ENCODE results near the gene CLDN11.

Gene CLDN11
- total RNA-seq, result 0 to 0.27 (median 0.04) reads per million in 4 donors

DNA sequence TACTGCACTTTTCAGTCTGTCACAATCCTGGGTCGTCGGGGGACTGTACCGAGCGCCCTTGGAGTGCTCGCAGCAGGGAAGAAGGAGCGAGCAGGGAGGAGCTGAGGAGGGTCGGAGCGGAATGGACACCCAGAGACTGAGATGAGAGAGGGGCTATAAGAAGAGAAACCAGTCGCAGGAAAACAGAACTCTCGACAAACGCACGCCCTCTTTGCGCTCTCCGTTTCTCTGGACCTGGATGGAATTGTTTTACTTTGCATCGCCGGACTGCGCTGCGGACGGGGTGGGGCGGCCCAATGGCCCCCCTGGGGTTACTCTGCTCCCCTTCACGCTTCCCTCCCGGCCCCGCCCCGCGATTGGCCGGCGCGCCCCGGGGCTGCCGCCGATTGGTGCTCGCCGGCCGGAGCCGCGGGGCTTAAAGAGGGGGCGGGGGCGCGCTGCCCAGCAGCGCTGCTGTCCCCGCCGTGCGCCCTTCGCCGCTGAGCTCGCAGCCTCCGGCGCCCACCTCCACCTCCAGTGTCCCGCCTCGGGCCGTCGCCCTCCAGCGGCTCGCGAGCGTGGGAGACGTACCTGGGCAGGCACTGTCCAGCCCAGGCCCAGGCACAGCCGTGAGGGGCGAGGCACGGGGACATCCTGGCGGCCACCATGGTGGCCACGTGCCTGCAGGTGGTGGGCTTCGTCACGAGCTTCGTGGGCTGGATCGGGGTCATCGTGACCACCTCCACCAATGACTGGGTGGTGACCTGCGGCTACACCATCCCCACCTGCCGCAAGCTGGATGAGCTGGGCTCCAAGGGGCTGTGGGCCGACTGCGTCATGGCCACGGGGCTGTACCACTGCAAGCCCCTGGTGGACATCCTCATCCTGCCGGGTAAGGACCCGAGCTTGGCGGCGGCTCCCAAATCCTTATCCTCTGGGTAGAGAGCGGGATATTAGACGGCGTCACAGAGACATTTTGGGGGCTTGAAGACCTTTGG lies at the start of gene CLDN11:
Gene CLDN11, plus strand, starts transcription at position 447 of the 977 bp plus-strand sequence. Its CDS starts 199 bp downstream, at position 646.
- DNase-seq, result no peak

DNA sequence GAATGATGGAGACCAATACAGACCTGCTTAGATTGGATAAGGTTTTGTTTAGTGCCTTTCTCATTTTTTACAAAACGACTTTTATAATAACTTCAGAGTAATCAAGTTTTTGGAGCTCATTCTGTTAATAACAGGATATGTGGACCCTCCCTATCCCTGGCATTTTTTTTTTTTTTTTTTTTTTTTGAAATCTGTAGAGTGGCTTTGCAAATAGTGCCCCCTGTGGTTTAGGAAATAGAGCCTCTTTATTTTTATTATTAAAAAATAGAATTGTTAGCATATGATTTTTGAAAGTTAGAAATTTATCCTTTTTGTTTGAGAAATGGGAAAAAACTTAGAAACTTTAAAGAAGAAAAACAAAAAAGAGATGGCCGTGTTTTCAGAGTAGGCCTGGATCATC lies 49.7 kb upstream of the CLDN11 start:
- no peak for DNase-seq

DNA sequence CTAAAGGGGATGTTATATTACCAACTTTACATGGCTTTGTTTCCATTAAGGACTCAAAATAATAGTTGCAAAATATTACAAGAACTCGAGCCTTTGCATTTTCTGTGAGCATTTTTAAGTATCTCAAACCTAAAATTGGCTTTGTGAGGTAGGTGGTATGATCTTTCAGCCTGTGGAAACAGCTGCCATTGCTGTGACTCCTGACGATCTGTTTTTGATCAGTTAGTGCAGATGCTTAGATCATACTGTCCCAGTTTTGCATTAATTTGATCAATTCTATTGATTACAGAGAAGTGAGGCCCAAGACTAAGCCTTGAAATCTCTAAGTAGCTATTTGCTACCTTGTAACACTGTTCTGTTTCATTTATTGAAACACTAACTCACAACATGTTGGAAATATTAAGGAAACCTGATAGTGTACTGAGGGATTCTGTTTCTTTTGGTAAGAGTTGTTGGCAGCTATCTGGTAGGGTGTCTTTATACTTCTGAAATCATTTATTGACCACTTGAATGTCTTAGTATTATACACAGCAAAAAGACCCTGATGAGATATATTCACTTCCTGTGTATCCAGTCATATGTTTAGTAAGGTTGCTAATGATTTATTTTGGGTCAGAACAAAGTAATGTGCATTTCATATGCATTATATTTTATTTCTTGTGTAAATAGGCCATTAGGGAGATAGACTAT lies 46.3 kb upstream of the CLDN11 start:
- DNase-seq, result no peak

DNA sequence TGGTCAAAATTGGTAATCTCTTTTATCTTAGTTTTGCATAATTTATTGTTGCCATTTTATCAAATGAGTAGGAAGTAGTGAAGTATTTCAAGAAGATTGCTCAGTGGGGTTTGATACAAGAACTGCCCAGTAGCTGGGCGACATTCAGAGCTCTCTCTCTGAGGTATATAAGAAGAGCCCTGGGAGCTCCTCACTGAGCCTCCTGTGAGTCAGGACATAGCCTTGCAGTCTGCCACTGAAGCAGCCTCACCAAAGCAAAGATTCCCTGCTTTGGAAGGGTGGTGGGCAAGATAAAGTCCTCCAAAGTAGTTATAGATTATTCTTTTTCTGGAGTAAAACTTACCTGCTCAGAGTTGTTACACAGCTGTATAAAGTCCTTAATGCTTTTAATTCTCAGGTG lies 35.1 kb upstream of the CLDN11 start:
- DNase-seq, result no peak

DNA sequence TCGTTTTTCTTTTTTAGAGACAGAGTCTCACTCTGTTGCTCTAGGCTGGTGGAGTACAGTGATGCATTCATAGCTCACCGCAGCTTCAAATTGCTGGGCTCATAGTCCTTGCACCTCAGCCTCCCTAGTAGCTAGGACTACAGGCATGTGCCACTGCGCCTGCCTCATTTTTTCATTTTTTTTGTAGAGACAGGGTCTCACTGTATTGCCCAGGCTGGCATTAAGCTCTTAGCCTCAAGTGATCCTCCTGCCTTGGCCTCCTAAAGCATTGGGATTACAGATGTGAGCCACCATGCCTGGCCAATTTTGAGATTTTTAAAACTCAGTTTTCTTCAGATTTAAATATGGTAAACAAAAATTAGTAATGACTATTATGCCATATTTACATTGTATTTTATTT lies 32.2 kb upstream of the CLDN11 start:
- no peak for DNase-seq

DNA sequence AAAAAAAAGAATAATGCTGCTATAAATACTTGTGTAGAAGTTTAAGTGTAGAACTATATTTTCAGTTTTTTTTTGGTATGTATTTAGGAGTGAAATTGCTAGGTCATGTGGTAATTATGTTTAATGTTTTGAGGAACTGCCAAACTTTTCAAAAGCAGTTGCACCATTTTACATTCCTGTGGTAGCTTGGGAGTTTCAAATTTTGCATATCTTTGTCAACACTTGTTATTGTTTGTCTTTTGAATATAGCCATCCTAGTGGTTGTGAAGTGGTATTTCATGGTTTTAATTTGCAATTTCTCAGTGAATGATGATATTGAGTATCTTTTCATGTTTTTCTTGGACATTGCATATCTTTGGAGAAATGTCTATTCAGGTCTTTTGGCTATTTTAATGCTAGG lies 30.7 kb upstream of the CLDN11 start:
- no peak for DNase-seq

DNA sequence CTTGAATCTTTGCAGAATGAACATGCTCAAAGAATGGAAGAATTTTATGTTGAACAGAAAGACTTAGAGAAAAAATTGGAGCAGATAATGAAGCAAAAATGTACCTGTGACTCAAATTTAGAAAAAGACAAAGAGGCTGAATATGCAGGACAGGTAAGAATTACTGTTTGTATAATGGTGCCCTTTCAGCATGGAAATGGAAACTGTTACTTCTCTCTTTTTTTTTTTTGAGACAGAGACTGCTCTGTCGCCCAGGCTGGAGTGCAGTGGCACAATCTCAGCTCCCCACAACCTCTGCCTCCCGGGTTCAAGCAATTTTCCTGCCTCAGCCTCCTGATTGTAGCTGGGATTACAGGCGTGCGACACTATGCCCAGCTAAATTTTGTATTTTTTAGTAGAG lies 27.6 kb upstream of the CLDN11 start:
- no peak for DNase-seq

DNA sequence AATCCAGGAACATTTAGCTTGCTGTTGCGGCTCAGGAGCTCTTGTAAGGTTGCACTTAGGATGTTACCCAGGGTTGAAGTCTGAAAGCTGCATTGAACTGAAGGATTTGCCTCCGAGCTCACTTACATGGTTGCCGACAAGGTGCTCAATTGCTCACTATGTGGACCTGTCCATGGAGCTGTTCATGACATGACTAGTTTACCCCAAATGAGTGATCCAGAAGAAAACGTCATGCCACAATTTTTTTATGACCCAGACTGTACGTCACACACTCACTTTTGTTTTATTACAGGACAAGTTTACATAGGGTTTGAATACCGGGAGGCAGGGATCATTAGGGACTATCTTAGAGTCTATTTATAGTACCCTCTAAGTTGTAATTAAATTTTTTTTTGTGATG lies 21.0 kb upstream of the CLDN11 start:
- DNase-seq, result no peak

DNA sequence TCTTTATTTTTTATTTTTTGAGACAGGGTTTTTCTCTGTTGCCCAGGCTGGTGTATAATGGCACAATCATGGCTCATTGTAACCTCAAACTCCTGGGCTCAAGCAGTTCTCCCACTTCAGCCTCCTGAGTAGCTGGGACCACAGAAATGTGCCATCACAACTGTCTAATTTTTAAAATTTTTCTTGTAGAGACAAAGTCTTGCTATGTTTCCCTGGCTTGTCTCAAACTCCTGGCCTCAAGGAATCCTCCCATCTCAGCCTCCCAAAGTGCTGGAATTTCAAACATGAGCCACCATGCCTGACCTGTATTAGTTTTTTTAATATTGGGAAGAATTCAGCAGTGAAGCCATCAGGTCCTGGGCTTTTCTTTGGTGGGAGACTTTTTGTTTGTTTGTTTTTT lies 13.6 kb upstream of the CLDN11 start:
- DNase-seq, result no peak

DNA sequence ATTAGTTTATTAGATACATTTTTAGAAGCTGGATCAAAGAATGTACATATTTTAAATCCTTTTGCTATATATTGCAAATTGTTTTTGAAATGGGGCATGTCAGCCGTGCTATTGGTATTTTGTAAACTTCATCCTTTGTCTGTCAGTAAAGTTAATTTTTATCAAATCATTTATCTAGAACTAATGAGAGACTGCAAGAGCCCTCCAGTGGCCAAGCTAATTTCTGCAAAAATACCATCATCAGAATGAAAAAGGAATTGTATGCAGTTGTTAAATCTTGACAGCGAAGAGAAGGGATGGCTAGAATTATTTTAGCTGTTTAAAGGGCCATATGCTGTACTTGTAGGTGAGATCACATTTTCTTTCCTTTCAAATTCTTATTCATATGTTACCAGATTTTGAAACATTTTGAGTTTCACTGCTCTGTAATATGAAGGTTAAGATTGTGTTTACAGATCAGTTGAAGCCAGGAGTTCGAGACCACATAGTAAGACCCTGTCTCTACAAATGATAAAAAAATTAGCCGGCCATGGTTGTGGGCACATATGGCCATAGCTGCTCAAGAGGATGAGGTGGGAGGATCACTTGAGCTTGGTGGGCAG lies 8.1 kb upstream of the CLDN11 start:
- no peak for DNase-seq

DNA sequence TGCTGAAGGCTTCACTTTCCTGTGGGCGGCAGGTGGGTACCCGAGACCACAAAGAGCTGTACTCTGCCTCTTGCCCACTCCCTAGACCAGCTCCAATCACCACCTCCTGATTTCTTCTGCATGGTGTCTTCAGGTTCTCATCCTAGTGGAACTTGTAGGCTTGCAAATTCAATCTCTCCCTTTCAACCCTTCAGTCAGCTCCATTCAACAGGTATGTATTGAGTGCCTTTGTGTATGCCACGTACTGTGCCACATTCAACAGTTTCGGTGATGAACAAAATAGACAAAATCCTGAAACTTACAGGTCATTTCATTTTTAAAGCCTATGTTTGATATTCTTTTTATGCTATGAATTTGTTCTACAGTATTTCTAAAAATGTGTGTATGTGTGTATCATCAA lies 5.4 kb upstream of the CLDN11 start:
- no peak for DNase-seq

DNA sequence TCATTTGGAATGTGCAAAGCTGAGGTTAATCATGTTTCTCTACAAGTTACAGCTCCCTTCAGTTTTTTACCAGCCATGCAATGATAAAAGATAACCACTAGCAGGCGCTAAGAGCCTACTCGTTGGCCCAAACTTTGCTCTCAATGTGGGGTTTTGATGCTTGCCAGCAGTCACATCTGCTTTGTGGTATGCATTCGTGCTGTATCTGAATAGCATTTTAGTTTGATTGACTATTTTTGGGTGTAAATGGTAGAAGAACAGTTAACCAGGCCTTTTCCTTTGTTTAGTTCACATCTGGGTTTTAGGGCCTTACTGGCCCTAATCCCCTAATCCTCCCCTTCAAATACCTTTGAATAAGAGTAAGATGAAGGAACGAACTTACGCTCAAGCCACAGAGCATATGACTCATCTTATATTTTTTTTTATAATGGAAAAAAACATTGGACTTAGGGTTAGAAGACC lies 4.4 kb upstream of the CLDN11 start:
- DNase-seq, result peak in 3 of 5 donors; percentile 9 to 38 (median 18)

DNA sequence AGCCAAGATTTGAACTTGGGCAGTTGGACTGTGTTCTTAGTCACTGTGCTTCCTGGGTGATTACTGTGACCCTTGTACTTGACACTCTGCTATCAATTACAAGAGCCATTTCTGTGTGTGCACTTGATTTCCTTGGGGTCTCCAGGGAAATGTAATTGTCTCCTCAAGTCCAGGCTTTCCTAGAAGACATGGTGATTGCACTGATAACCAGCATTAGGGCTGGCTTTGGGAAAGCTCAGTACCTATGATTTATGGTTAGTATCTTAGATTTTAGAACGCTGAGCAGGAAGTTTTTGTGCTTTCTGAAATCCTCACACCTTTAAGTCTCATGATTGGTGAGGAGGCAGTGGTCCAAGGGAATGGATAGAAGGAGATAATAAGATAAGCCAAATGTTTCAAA lies 1.6 kb upstream of the CLDN11 start:
- no peak for DNase-seq

DNA sequence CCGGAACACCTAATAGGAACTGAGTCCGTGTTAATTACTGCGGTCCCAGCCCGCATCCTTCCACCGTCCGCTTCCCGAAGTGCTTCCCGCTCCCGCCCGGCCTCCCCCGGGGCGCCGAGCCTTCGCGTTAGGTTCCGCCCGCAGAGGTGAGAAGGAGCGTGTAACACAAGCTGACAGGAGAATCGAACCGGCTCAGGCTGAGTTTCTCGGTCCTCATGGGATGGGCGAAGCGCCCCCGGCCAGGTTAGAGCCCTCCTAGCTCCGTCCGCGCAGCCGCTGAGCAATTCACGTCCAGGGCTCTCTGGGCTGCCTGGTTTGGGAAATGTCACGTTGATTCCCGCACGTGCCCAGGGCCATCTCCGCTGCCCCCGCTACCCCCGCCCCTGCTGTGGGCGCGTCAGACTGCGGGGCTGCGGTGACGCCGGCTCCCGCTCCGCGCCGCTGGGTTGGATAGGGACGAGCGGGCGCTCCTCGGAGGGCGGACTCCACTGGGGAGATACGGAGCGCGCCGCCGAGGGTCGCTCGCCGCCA lies 954 bp downstream of the CLDN11 start:
- DNase-seq, result no peak

DNA sequence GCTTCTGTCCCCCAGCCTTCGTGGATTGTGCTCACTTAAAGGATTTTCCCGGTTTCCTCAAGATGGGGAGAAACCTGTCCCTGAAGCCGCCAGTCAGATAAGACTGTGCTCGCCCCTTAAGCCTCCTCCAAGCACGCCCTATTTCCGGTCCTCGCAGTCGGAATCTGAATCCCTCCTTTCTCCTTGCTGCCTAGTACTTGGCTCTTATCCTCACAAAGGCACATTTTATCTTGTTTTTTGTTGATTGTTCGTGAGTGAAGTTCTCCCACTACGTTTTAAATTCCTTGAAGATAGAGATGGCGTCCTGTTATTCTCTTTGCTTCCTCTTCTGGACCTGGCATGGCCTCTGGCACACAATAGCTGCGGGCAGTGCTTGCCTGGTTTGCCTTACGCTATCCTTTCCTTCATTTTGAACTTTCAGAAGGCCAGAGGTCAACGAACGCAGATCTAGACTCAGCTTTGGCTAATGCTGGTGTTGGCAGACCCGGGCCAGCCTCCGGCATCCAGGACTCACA lies 1.7 kb downstream of the CLDN11 start:
- DNase-seq, result no peak

DNA sequence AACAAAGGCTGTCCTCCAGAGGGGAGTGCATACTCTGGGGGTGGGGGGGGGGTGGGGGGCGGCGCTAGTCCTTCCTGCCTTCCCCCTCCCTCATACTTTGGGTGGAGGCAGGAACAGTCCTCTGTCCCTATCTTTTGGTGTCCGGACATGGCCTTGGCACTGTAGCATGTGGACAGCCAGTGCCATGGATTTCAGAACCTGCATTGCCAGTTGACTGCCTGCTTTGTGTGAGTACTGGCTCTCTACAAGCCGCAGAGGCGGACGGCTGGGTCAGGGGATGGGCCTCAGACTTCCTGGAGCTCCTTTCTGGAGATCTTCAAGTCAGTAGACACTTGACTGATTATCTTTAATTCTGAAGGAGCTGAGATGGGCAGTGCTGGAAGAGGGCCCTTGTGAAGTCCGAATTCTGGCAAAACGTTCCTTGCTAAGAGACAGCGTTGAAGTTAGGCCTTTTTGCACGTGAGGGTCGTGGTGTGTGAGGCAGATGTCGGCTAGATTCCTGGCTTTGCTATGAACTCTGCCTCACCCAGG lies 2.5 kb downstream of the CLDN11 start:
- no peak for DNase-seq

DNA sequence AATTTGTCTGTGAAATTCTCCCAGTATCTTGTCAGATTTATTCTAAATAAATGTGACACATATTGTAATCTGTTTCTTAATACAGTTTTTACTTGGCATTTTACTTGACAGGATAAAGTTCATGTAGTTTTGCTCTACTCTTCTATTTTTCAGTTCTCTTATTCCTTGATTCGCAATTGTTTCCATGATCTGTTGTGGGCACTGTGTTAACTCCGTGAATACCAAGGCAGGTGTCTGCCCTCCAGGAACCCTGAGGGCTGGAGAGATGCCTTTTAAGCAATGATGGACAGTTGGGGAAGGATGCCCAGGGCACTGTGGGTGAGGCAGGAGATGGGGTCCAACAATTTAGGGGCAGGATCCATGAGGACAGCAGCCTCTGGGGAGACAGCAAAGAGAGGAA lies 3.1 kb downstream of the CLDN11 start:
- DNase-seq, result no peak

DNA sequence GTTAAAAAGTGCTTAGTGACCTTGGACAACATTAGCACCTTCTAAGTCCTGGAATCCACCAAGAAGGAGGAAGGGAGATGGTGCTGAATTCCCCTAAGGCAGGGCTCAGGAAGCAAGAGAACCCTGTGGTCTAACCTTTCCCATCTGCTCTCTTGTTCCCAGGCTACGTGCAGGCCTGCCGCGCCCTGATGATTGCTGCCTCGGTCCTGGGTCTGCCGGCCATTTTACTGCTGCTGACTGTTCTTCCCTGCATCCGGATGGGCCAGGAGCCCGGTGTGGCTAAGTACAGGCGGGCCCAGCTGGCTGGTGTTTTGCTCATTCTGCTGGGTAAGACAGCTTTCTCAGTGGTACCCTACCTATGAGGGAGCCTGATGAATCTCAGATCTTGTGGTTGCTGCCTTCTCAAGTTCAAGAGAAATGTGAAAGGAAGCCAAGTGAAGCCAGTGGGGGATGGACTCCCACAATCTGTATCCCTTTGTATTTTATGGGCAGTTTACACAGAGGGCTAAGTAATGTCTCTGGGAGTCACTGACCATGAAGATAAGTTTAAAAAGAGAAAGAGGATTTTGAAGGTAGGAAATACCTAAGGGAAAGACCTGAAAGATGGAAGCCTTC lies 4.4 kb downstream of the CLDN11 start:
- no peak for DNase-seq

DNA sequence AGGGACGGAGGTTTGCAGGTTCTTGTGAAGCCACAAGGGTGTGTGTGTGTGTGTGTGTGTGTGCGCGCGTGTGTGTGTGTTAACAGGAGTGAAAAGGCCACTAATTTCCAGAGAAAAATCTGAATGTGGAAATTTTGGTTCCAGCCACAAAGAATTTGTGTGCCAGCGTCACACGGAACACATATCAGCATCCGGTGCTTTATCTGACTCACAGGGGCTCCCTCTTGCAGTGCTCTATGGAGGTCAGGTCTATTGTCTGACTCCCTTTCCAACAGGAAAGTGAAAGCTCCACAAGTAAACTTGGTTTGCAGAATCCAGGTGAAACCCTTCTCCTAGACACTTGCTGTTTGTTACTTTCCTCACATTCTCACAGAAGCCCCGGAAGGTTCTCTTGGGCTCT lies 6.2 kb downstream of the CLDN11 start:
- DNase-seq, result no peak

DNA sequence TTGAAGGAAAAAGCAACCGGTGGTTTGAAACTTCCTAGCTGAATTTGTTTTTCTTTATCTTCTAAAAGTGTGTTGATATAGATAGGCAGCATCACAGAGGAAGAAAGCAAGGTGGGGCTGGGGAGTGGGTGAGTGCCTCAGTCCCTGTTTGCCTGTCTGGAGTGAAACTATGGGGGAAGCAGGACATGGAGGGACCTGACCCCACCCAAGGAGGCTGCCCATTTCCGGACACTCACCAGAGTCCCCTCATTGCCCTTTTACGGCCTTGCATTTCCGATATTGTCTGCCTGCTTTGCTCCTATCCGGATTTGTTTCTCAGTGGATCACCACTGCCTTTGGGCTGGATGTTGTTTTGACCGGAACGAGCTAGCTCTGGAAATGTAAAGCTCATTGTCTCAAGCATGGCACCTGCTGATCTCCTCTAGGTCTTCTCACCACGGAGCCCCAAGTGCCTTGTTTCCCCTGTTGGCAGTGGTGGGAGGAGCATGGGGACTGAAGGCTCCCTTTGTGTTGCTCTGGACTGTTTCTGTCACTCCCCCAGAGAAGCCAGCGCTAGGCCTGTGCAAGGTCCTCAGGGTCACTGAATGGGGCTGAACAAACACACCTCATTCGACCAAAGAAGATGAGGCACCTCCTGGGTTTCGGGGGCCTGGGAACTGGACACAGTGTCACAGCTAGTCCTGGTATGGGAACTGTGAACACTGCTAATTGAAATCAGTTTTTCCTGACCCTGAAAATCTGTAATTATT lies 7.0 kb downstream of the CLDN11 start:
- DNase-seq, result no peak

DNA sequence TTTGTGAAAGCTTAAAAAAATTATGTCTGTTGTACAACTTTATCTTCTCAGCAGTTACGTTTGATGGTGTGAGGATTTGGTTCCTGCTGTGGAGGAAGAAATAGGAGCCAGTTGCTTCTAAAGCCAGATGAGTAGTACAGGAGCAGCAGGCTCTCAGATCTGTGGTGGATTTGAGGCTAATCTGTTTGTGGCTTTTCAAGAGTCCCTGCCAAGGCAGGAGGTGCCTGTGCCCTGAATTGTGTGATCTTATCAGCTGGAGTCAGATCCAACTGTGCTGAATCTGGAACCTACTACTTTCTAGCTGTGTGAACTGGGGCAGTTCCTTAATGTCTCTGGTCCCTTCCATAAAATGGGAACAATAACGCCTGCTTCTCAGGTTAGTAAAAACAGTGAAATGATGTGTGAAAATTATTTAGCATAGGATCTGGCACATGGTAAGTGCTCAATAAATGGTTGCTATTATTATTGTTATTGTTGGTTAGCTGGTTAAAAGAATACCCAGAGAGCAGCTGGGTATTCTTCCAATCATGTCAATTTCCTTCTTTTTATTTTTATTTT lies 7.7 kb downstream of the CLDN11 start:
- DNase-seq, result no peak

Data from T-helper 1 cell (primary cell).